ENCODE data around the gene PPIP5K2. TPM values are rescaled to one million over a fixed set of nuclear protein-coding genes. Genes with fewer than 3 reads are reported as not detected.

The PPIP5K2 gene
- polyA plus RNA-seq, 2 donors, result 10.5 to 15.1 TPM

- no peaks in the 10 kb centered on the region for H3K9me3 ChIP-seq (ENCODE audit: control insufficient read depth in 2 of 2, insufficient read depth in 1 of 2, low read depth in 1 of 2, low read length in 1 of 2)
- WGBS, 2 donors, result 91 to 93% methylated on average over 1 of the region's 1 CpG
These were observed 127.0 kb downstream of the PPIP5K2 start for GRCh38 chr5:103247118-103247517.

GRCh38 chr5:103249068-103249467 lies 129.0 kb downstream of the PPIP5K2 start:
- 93 to 95% methylated on average over 2 of the region's 2 CpGs for WGBS, 2 donors
- Histone ChIP-seq H3K27ac (ENCODE audit: low read depth in 2 of 2, low read length in 1 of 2) (no peak overlapping the region), H3K4me3 (ENCODE audit: low read depth in 1 of 2, low read length in 2 of 2) (no peak overlapping the region)

More at GRCh38 chr5:103247118-103247517, 127.0 kb downstream of the PPIP5K2 start:
- H3K4me3 ChIP-seq (ENCODE audit: low read depth in 1 of 2, low read length in 2 of 2), result no peak overlapping the region
- no peaks in the 10 kb centered on the region for H3K4me1 ChIP-seq (ENCODE audit: control insufficient read depth in 2 of 2, insufficient read depth in 2 of 2, low read length in 1 of 2)
- no peaks in the 10 kb centered on the region for H3K36me3 ChIP-seq (ENCODE audit: control insufficient read depth in 2 of 2, insufficient read depth in 2 of 2, low read length in 1 of 2)
- no peaks in the 10 kb centered on the region for H3K27me3 ChIP-seq (ENCODE audit: control insufficient read depth in 1 of 2, insufficient read depth in 2 of 2, low read length in 2 of 2)
- H3K27ac ChIP-seq (ENCODE audit: low read depth in 2 of 2, low read length in 1 of 2), result no peak overlapping the region

DNA sequence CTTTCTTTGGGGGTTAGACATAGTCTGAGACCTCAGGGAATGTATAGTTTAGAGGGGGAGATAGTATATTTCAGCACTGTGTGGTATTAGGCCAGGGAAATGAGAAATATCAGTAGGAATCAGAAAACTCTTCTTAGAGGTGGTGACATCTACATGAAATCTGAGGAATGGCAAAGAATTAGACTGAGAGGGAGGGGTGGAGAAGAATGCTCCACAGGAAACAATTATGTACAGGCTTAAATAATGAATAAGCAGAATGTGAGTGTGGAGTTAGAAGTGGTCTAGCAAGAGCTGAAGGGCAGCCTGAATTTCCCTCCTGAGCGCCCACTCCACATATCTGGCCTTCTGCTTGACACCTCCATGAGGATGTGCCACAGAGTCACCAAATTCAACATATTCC lies 134.8 kb downstream of the PPIP5K2 start:
- H3K9me3 ChIP-seq (ENCODE audit: control insufficient read depth in 2 of 2, insufficient read depth in 1 of 2, low read depth in 1 of 2, low read length in 1 of 2), result no peaks in the 10 kb centered on the region
- 0 to 96% methylated on average over 1 of the region's 1 CpG for WGBS, 2 donors

More at GRCh38 chr5:103249068-103249467, 129.0 kb downstream of the PPIP5K2 start:
- no peaks in the 10 kb centered on the region for H3K9me3 ChIP-seq (ENCODE audit: control insufficient read depth in 2 of 2, insufficient read depth in 1 of 2, low read depth in 1 of 2, low read length in 1 of 2)
- H3K4me1 ChIP-seq (ENCODE audit: control insufficient read depth in 2 of 2, insufficient read depth in 2 of 2, low read length in 1 of 2), result no peaks in the 10 kb centered on the region
- H3K36me3 ChIP-seq (ENCODE audit: control insufficient read depth in 2 of 2, insufficient read depth in 2 of 2, low read length in 1 of 2), result no peaks in the 10 kb centered on the region
- no peaks in the 10 kb centered on the region for H3K27me3 ChIP-seq (ENCODE audit: control insufficient read depth in 1 of 2, insufficient read depth in 2 of 2, low read length in 2 of 2)

DNA sequence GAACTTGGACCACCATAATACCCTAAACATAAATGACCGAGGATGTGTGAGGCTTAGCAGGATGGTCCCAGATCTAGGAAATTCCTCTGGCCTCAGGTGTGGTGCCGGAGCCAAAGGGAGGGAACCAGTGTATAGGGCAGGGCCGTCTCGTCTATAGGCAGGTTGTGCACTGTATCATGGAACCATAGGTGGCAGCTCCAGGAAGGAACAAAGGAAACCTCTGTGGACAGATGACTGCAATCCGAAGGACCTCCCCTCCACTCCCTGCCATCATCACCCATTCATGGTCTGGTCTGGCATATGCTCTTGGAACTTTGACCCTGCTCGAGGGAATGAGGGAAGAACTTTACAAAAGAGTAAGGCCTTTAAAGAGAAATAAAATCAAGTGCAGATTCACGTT lies 135.6 kb downstream of the PPIP5K2 start:
- Histone ChIP-seq H3K9me3 (ENCODE audit: control insufficient read depth in 2 of 2, insufficient read depth in 1 of 2, low read depth in 1 of 2, low read length in 1 of 2) (no peaks in the 10 kb centered on the region), H3K4me3 (ENCODE audit: low read depth in 1 of 2, low read length in 2 of 2) (no peak overlapping the region), H3K4me1 (ENCODE audit: control insufficient read depth in 2 of 2, insufficient read depth in 2 of 2, low read length in 1 of 2) (peaks cover 0 to 3% of the 10 kb centered on the region in 2 donors), H3K36me3 (ENCODE audit: control insufficient read depth in 2 of 2, insufficient read depth in 2 of 2, low read length in 1 of 2) (no peaks in the 10 kb centered on the region), H3K27me3 (ENCODE audit: control insufficient read depth in 1 of 2, insufficient read depth in 2 of 2, low read length in 2 of 2) (no peaks in the 10 kb centered on the region), H3K27ac (ENCODE audit: low read depth in 2 of 2, low read length in 1 of 2) (no peak overlapping the region)
- WGBS, 2 donors, result 86 to 95% methylated on average over 7 of the region's 7 CpGs

More for the DNA sequence above, 134.8 kb downstream of the PPIP5K2 start:
- H3K27ac ChIP-seq (ENCODE audit: low read depth in 2 of 2, low read length in 1 of 2), result no peak overlapping the region
- no peaks in the 10 kb centered on the region for H3K36me3 ChIP-seq (ENCODE audit: control insufficient read depth in 2 of 2, insufficient read depth in 2 of 2, low read length in 1 of 2)
- H3K4me3 ChIP-seq (ENCODE audit: low read depth in 1 of 2, low read length in 2 of 2), result no peak overlapping the region
- H3K4me1 ChIP-seq (ENCODE audit: control insufficient read depth in 2 of 2, insufficient read depth in 2 of 2, low read length in 1 of 2), result peaks cover 0 to 2% of the 10 kb centered on the region in 2 donors
- no peaks in the 10 kb centered on the region for H3K27me3 ChIP-seq (ENCODE audit: control insufficient read depth in 1 of 2, insufficient read depth in 2 of 2, low read length in 2 of 2)

- Histone ChIP-seq H3K4me3 (ENCODE audit: low read depth in 1 of 2, low read length in 2 of 2) (no peak overlapping the region), H3K27ac (ENCODE audit: low read depth in 2 of 2, low read length in 1 of 2) (no peak overlapping the region), H3K27me3 (ENCODE audit: control insufficient read depth in 1 of 2, insufficient read depth in 2 of 2, low read length in 2 of 2) (no peaks in the 10 kb centered on the region), H3K4me1 (ENCODE audit: control insufficient read depth in 2 of 2, insufficient read depth in 2 of 2, low read length in 1 of 2) (peaks cover 0 to 3% of the 10 kb centered on the region in 2 donors), H3K36me3 (ENCODE audit: control insufficient read depth in 2 of 2, insufficient read depth in 2 of 2, low read length in 1 of 2) (no peaks in the 10 kb centered on the region), H3K9me3 (ENCODE audit: control insufficient read depth in 2 of 2, insufficient read depth in 1 of 2, low read depth in 1 of 2, low read length in 1 of 2) (no peaks in the 10 kb centered on the region)
- 71 to 80% methylated on average over 4 of the region's 4 CpGs for WGBS, 2 donors
These were observed 136.1 kb downstream of the PPIP5K2 start for GRCh38 chr5:103256178-103256577.

- H3K4me3 ChIP-seq (ENCODE audit: low read depth in 1 of 2, low read length in 2 of 2), result peak within 1 kb of the TSS; percentile 94 to 96
- H3K4me1 ChIP-seq (ENCODE audit: control insufficient read depth in 2 of 2, insufficient read depth in 2 of 2, low read length in 1 of 2), result peaks cover 0 to 3% of the 10 kb centered on the region in 2 donors
- peak within 1 kb of the TSS; percentile 88 to 97 for H3K27ac ChIP-seq (ENCODE audit: low read depth in 2 of 2, low read length in 1 of 2)
- H3K27me3 ChIP-seq (ENCODE audit: control insufficient read depth in 1 of 2, insufficient read depth in 2 of 2, low read length in 2 of 2), result no peaks in the 10 kb centered on the region
- no peaks in the 10 kb centered on the region for H3K36me3 ChIP-seq (ENCODE audit: control insufficient read depth in 2 of 2, insufficient read depth in 2 of 2, low read length in 1 of 2)
- H3K9me3 ChIP-seq (ENCODE audit: control insufficient read depth in 2 of 2, insufficient read depth in 1 of 2, low read depth in 1 of 2, low read length in 1 of 2), result no peaks in the 10 kb centered on the region
- 0 to 1% methylated on average over 18 to 45 of the region's 45 CpGs for WGBS, 2 donors
These were observed 138.4 kb downstream of the PPIP5K2 start, which contains the start of gene MACIR for GRCh38 chr5:103258368-103258956. Gene MACIR, plus strand, starts transcription at chr5:103258763. Its CDS starts 17,157 bp downstream, at chr5:103275920.

GRCh38 chr5:103258957-103259704 lies 139.0 kb downstream of the PPIP5K2 start:
- 0% methylated on average over 74 to 91 of the region's 91 CpGs for WGBS, 2 donors
- H3K9me3 ChIP-seq (ENCODE audit: control insufficient read depth in 2 of 2, insufficient read depth in 1 of 2, low read depth in 1 of 2, low read length in 1 of 2), result no peaks in the 10 kb centered on the region
- H3K4me1 ChIP-seq (ENCODE audit: control insufficient read depth in 2 of 2, insufficient read depth in 2 of 2, low read length in 1 of 2), result peaks cover 0 to 3% of the 10 kb centered on the region in 2 donors
- H3K27ac ChIP-seq (ENCODE audit: low read depth in 2 of 2, low read length in 1 of 2), result peak overlapping the region; percentile 88 to 97
- H3K27me3 ChIP-seq (ENCODE audit: control insufficient read depth in 1 of 2, insufficient read depth in 2 of 2, low read length in 2 of 2), result no peaks in the 10 kb centered on the region
- H3K4me3 ChIP-seq (ENCODE audit: low read depth in 1 of 2, low read length in 2 of 2), result peak overlapping the region; percentile 94 to 96
- H3K36me3 ChIP-seq (ENCODE audit: control insufficient read depth in 2 of 2, insufficient read depth in 2 of 2, low read length in 1 of 2), result no peaks in the 10 kb centered on the region

- H3K36me3 ChIP-seq (ENCODE audit: control insufficient read depth in 2 of 2, insufficient read depth in 2 of 2, low read length in 1 of 2), result no peaks in the 10 kb centered on the region
- 1 to 2% methylated on average over 20 of the region's 20 CpGs for WGBS, 2 donors
- no peaks in the 10 kb centered on the region for H3K9me3 ChIP-seq (ENCODE audit: control insufficient read depth in 2 of 2, insufficient read depth in 1 of 2, low read depth in 1 of 2, low read length in 1 of 2)
- H3K27me3 ChIP-seq (ENCODE audit: control insufficient read depth in 1 of 2, insufficient read depth in 2 of 2, low read length in 2 of 2), result no peaks in the 10 kb centered on the region
- peak overlapping the region; percentile 88 to 97 for H3K27ac ChIP-seq (ENCODE audit: low read depth in 2 of 2, low read length in 1 of 2)
- H3K4me1 ChIP-seq (ENCODE audit: control insufficient read depth in 2 of 2, insufficient read depth in 2 of 2, low read length in 1 of 2), result peaks cover 0 to 3% of the 10 kb centered on the region in 2 donors
- H3K4me3 ChIP-seq (ENCODE audit: low read depth in 1 of 2, low read length in 2 of 2), result peak overlapping the region; percentile 94 to 96
These were observed 139.7 kb downstream of the PPIP5K2 start for GRCh38 chr5:103259705-103260355.

DNA sequence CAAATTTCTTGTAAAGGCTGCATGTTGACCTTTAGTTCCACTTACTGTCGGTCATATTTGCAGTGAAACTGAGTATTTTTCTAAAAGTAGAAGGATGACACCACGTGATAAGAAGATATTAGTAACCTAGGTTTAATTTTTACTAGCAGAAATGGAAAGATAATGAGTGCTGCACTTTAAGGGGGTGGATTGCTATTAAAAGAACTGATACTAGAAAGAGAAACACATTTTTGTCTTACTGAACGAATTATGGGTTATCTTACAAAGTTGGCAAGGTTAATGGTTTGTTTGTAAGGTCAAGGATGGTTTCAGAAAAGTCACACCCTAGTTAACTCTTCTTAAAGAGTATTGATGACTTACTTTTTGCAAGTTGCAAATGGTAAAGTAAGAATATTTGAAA lies 140.8 kb downstream of the PPIP5K2 start:
- Histone ChIP-seq H3K27me3 (ENCODE audit: control insufficient read depth in 1 of 2, insufficient read depth in 2 of 2, low read length in 2 of 2) (no peaks in the 10 kb centered on the region), H3K4me3 (ENCODE audit: low read depth in 1 of 2, low read length in 2 of 2) (no peak overlapping the region), H3K27ac (ENCODE audit: low read depth in 2 of 2, low read length in 1 of 2) (no peak overlapping the region), H3K4me1 (ENCODE audit: control insufficient read depth in 2 of 2, insufficient read depth in 2 of 2, low read length in 1 of 2) (peaks cover 0 to 3% of the 10 kb centered on the region in 2 donors), H3K9me3 (ENCODE audit: control insufficient read depth in 2 of 2, insufficient read depth in 1 of 2, low read depth in 1 of 2, low read length in 1 of 2) (no peaks in the 10 kb centered on the region), H3K36me3 (ENCODE audit: control insufficient read depth in 2 of 2, insufficient read depth in 2 of 2, low read length in 1 of 2) (no peaks in the 10 kb centered on the region)
- 45 to 46% methylated on average over 3 of the region's 3 CpGs for WGBS, 2 donors
